Measurements from ENCODE around the gene POGZ.
"Not testable (repeated sequence)": the region's sequence is repeated elsewhere in the genome, so short reads cannot be mapped to it uniquely, and the experiment has no call there.

Gene POGZ

GRCh38 chr1:151443846-151444782 lies 15.2 kb downstream of the POGZ start:
- DNase-seq (ENCODE audit: extremely low read depth, low read depth): peak; percentile 57
- peak; percentile 76 for TF ChIP-seq CTCF (IDR thresholded peaks at IDR 0.05; ENCODE audit: low read depth, low read length)

- DNase-seq (ENCODE audit: extremely low read depth, low read depth): not testable (repeated sequence)
Observed at GRCh38 chr1:151437396-151437795, 21.9 kb downstream of the POGZ start.

GRCh38 chr1:151436985-151437384 lies 22.3 kb downstream of the POGZ start:
- no peak for TF ChIP-seq CTCF (IDR thresholded peaks at IDR 0.05; ENCODE audit: low read depth, low read length)
- DNase-seq (ENCODE audit: extremely low read depth, low read depth): no peak

GRCh38 chr1:151435174-151435573 lies 24.1 kb downstream of the POGZ start:
- DNase-seq (ENCODE audit: extremely low read depth, low read depth): no peak
- no peak for TF ChIP-seq CTCF (IDR thresholded peaks at IDR 0.05; ENCODE audit: low read depth, low read length)

GRCh38 chr1:151433827-151434226 lies 25.5 kb downstream of the POGZ start:
- DNase-seq (ENCODE audit: extremely low read depth, low read depth): not testable (repeated sequence)

- TF ChIP-seq CTCF (IDR thresholded peaks at IDR 0.05; ENCODE audit: low read depth, low read length): no peak
- DNase-seq (ENCODE audit: extremely low read depth, low read depth): no peak
Observed at GRCh38 chr1:151428068-151428467, 31.2 kb downstream of the POGZ start.

GRCh38 chr1:151425103-151425502 lies 34.2 kb downstream of the POGZ start:
- no peak for TF ChIP-seq CTCF (IDR thresholded peaks at IDR 0.05; ENCODE audit: low read depth, low read length)

GRCh38 chr1:151419819-151420218 lies 39.5 kb downstream of the POGZ start:
- DNase-seq (ENCODE audit: extremely low read depth, low read depth): no peak
- no peak for TF ChIP-seq CTCF (IDR thresholded peaks at IDR 0.05; ENCODE audit: low read depth, low read length)

More at GRCh38 chr1:151425103-151425502, 34.2 kb downstream of the POGZ start:
- no peak for DNase-seq (ENCODE audit: extremely low read depth, low read depth)

Measured in AG09319 (cell line).